Kidney epithelial cell (primary cell): ENCODE data around the gene PCDHGB1. TPM values are rescaled to one million over a fixed set of nuclear protein-coding genes. Genes with fewer than 3 reads are reported as not detected.

Experiments used
- DNase-seq: peaks from one replicate; pipeline ENCODE4 v3.0.0-alpha.2; 2010; ENCODE audit warnings: low read depth
- H3K27me3 ChIP-seq: 2 replicates; pipeline ENCODE4 v1.6.0; 2011; ENCODE audit warnings: low read length; ENCODE audit not compliant: control insufficient read depth, insufficient read depth
- H3K36me3 ChIP-seq: 2 replicates; pipeline ENCODE4 v1.5.1; 2011; ENCODE audit warnings: low read length; ENCODE audit not compliant: control insufficient read depth, insufficient read depth
- H3K4me3 ChIP-seq: 2 replicates; pipeline ENCODE4 v1.5.1; 2011; ENCODE audit warnings: low read depth, mild to moderate bottlenecking, control low read depth, low read length
- CTCF ChIP-seq: IDR thresholded peaks from 2 replicates; pipeline ENCODE4 v1.5.1; 2011; ENCODE audit warnings: mild to moderate bottlenecking, moderate library complexity, low read length, control low read depth, inconsistent platforms; ENCODE audit not compliant: insufficient read depth, poor library complexity, severe bottlenecking
- total RNA-seq: library from RNA; depleted of rRNA; stranded (reverse); fragments of >200 nt; gene quantifications from 2 replicates; pipeline ENCODE4 v1.2.3, GENCODE V29; 2015

PCDHGB1 gene
- total RNA-seq, 1 donor from 2014 or later, result 1.6 TPM

GRCh38 chr5:141363952-141364660, 14.2 kb downstream of the PCDHGB1 start, which contains the start of gene PCDHGA5:
TSS of gene PCDHGA5 (plus strand) at chr5:141364162. CDS start at chr5:141364331, 169 bp downstream.
- no peak for TF ChIP-seq CTCF
- H3K27me3 ChIP-seq, result peaks cover 34% of the 10 kb centered on the region
- no peak within 1 kb of the TSS for H3K4me3 ChIP-seq
- DNase-seq, result no peak
- no peaks in the 10 kb centered on the region for H3K36me3 ChIP-seq

GRCh38 chr5:141366016-141366896, 16.4 kb downstream of the PCDHGB1 start:
- no peak for TF ChIP-seq CTCF
- DNase-seq, result no peak
- no peak overlapping the region for H3K4me3 ChIP-seq
- H3K36me3 ChIP-seq, result no peaks in the 10 kb centered on the region
- peaks cover 36% of the 10 kb centered on the region for H3K27me3 ChIP-seq

- Histone ChIP-seq H3K4me3 (no peak within 1 kb of the TSS), H3K27me3 (peaks cover 33% of the 10 kb centered on the region), H3K36me3 (no peaks in the 10 kb centered on the region)
- TF ChIP-seq CTCF, result no peak
- DNase-seq, result no peak
Observed at GRCh38 chr5:141369994-141370848, 20.3 kb downstream of the PCDHGB1 start, which contains the start of gene PCDHGB3. TSS of gene PCDHGB3 (plus strand) at chr5:141370242. CDS start at chr5:141370395, 153 bp downstream.

GRCh38 chr5:141371572-141372475, 21.9 kb downstream of the PCDHGB1 start:
- TF ChIP-seq CTCF, result no peak
- peaks cover 21% of the 10 kb centered on the region for H3K27me3 ChIP-seq
- no peak overlapping the region for H3K4me3 ChIP-seq

More at GRCh38 chr5:141371572-141372475, 21.9 kb downstream of the PCDHGB1 start:
- H3K36me3 ChIP-seq, result no peaks in the 10 kb centered on the region
- no peak for DNase-seq
